ENCODE results near the gene RTN4R. TPM values are rescaled to one million over a fixed set of nuclear protein-coding genes. Genes with fewer than 3 reads are reported as not detected.
"Not testable (repeated sequence)": the region's sequence is repeated elsewhere in the genome, so short reads cannot be mapped to it uniquely, and the experiment has no call there.

Gene RTN4R
- total and polyA plus RNA-seq, 2 donors (not counting 1 experiment from before 2014, with no cell fraction given) = 0.99 to 2.0 TPM

DNA sequence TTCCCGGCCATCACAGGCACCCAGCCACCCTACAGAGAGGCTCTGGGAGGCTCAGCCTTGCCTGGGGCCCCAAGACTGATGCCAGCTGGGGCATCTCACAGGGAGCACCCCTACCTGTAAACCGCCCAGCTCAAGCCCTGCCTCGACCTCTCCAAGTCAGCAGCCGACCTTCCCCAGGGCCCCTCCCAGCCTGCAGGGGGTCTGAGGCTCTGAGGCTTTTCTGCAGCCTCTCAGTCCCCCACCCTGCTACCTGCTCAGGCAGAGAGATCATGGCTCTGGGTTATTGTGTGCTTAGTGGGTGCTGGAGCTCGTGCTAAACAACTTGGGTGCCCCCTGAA is 23.1 kb upstream of the RTN4R start:
- Histone ChIP-seq H3K4me2 (ENCODE audit: extremely low read depth, insufficient read depth, low read length) (no peak overlapping the region), H3K36me3 (ENCODE audit: control insufficient read depth, insufficient read depth, low read length) (no peaks in the 10 kb centered on the region), H3K27me3 (ENCODE audit: control insufficient read depth, insufficient read depth, low read length) (peaks cover 14% of the 10 kb centered on the region), H3K9me3 (ENCODE audit: control insufficient read depth, insufficient read depth, low read depth, low read length) (no peaks in the 10 kb centered on the region), H3K9ac (ENCODE audit: insufficient read depth, low read length) (no peak overlapping the region), H3K27ac (ENCODE audit: insufficient read depth, low read length) (no peak overlapping the region), H2AFZ (ENCODE audit: low read length) (no peak overlapping the region), H4K20me1 (ENCODE audit: control insufficient read depth, extremely low read depth, insufficient read depth, low read length) (no peaks in the 10 kb centered on the region), H3K4me3 (replicated peaks in 1 of 4; ENCODE audit: control extremely low read depth in 1 of 4, insufficient read depth in 1 of 4, low read depth in 3 of 4, low read length in 4 of 4) (no peak overlapping the region), H3K79me2 (ENCODE audit: control insufficient read depth, insufficient read depth, low read length) (no peaks in the 10 kb centered on the region), H3K4me1 (ENCODE audit: control insufficient read depth, extremely low read depth, insufficient read depth, low read length) (no peaks in the 10 kb centered on the region)
- no peak for DNase-seq (ENCODE audit: low read depth in 2 of 2)
- TF ChIP-seq EZH2 (IDR thresholded peaks at IDR 0.05; ENCODE audit: low read length, missing control alignments) = no peak
- TF ChIP-seq, protein P1, sequence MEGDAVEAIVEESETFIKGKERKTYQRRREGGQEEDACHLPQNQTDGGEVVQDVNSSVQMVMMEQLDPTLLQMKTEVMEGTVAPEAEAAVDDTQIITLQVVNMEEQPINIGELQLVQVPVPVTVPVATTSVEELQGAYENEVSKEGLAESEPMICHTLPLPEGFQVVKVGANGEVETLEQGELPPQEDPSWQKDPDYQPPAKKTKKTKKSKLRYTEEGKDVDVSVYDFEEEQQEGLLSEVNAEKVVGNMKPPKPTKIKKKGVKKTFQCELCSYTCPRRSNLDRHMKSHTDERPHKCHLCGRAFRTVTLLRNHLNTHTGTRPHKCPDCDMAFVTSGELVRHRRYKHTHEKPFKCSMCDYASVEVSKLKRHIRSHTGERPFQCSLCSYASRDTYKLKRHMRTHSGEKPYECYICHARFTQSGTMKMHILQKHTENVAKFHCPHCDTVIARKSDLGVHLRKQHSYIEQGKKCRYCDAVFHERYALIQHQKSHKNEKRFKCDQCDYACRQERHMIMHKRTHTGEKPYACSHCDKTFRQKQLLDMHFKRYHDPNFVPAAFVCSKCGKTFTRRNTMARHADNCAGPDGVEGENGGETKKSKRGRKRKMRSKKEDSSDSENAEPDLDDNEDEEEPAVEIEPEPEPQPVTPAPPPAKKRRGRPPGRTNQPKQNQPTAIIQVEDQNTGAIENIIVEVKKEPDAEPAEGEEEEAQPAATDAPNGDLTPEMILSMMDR (conservative IDR thresholded peaks at IDR 0.05 in 1 of 2, IDR thresholded peaks at IDR 0.05 in 1 of 2; ENCODE audit: low read depth in 1 of 2, low read length in 2 of 2) = no peak

DNA sequence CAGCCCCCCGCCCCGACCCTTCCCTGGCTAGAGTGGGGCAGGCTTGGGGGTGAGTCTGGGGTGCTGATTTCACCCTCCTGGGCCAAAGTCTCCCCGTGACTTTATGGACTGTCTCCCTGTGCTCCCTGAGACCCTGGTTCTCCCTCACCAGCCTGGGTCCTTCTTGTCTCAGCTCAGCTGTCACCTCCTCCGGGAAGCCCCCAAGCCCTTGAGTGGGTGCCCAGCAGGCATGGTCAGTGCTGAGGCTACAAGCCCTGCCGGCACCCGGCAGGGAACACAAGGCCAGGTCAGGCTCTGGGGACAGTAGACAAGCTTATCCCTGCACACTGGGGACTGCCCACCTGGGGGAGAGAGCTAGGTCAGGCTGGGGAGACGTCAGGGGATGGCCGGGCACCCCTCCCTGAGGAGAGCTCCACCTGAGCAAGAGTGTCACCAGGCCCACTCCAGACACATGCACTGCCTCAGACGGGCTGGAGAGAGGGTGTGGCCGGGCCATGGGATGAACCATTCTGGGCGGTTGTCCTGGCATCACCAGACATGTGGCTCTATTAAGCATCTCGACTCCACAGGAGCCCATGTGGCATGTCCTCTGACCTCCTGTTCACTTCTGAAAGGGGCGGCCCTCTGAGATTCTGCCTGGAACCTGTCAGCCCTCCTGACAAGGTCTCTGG is 22.6 kb upstream of the RTN4R start:
- H3K27ac ChIP-seq (ENCODE audit: insufficient read depth, low read length) = no peak overlapping the region
- TF ChIP-seq EZH2 (IDR thresholded peaks at IDR 0.05; ENCODE audit: low read length, missing control alignments) = no peak
- TF ChIP-seq, protein P1 (conservative IDR thresholded peaks at IDR 0.05 in 1 of 2, IDR thresholded peaks at IDR 0.05 in 1 of 2; ENCODE audit: low read depth in 1 of 2, low read length in 2 of 2) = no peak
- no peak for DNase-seq (ENCODE audit: low read depth in 2 of 2)
- no peaks in the 10 kb centered on the region for H4K20me1 ChIP-seq (ENCODE audit: control insufficient read depth, extremely low read depth, insufficient read depth, low read length)
- no peak overlapping the region for H3K4me2 ChIP-seq (ENCODE audit: extremely low read depth, insufficient read depth, low read length)
- H3K36me3 ChIP-seq (ENCODE audit: control insufficient read depth, insufficient read depth, low read length) = no peaks in the 10 kb centered on the region
- no peak overlapping the region for H3K9ac ChIP-seq (ENCODE audit: insufficient read depth, low read length)
- no peak overlapping the region for H3K4me3 ChIP-seq (replicated peaks in 1 of 4; ENCODE audit: control extremely low read depth in 1 of 4, insufficient read depth in 1 of 4, low read depth in 3 of 4, low read length in 4 of 4)
- no peak overlapping the region for H2AFZ ChIP-seq (ENCODE audit: low read length)
- no peaks in the 10 kb centered on the region for H3K9me3 ChIP-seq (ENCODE audit: control insufficient read depth, insufficient read depth, low read depth, low read length)
- no peaks in the 10 kb centered on the region for H3K79me2 ChIP-seq (ENCODE audit: control insufficient read depth, insufficient read depth, low read length)
- no peaks in the 10 kb centered on the region for H3K4me1 ChIP-seq (ENCODE audit: control insufficient read depth, extremely low read depth, insufficient read depth, low read length)
- peaks cover 14% of the 10 kb centered on the region for H3K27me3 ChIP-seq (ENCODE audit: control insufficient read depth, insufficient read depth, low read length)

DNA sequence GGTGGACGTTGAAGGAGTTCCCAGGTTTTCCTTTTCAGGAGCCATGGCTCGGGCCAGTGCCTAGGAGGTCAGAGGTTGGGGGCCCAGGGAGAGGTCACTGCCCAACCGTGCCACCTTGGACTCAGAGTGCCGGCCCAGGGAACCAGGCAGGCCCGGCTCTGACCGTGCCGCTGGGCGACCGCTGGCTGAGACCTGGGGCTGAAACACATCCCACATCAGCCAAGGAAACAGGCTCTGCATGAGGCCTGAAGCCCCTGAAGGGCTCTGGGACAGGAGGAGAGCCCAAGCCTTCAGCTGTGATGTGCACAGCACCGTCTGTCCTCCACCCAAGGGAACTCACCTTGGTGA is 21.9 kb upstream of the RTN4R start:
- Histone ChIP-seq H3K36me3 (ENCODE audit: control insufficient read depth, insufficient read depth, low read length) (no peaks in the 10 kb centered on the region), H3K79me2 (ENCODE audit: control insufficient read depth, insufficient read depth, low read length) (no peaks in the 10 kb centered on the region), H3K4me1 (ENCODE audit: control insufficient read depth, extremely low read depth, insufficient read depth, low read length) (no peaks in the 10 kb centered on the region), H3K27ac (ENCODE audit: insufficient read depth, low read length) (no peak overlapping the region), H3K4me3 (replicated peaks in 1 of 4; ENCODE audit: control extremely low read depth in 1 of 4, insufficient read depth in 1 of 4, low read depth in 3 of 4, low read length in 4 of 4) (no peak overlapping the region), H3K9me3 (ENCODE audit: control insufficient read depth, insufficient read depth, low read depth, low read length) (no peaks in the 10 kb centered on the region), H3K4me2 (ENCODE audit: extremely low read depth, insufficient read depth, low read length) (no peak overlapping the region), H3K9ac (ENCODE audit: insufficient read depth, low read length) (no peak overlapping the region), H3K27me3 (ENCODE audit: control insufficient read depth, insufficient read depth, low read length) (peaks cover 13% of the 10 kb centered on the region), H4K20me1 (ENCODE audit: control insufficient read depth, extremely low read depth, insufficient read depth, low read length) (no peaks in the 10 kb centered on the region), H2AFZ (ENCODE audit: low read length) (no peak overlapping the region)
- DNase-seq (ENCODE audit: low read depth in 2 of 2) = no peak
- TF ChIP-seq EZH2 (IDR thresholded peaks at IDR 0.05; ENCODE audit: low read length, missing control alignments) = no peak
- TF ChIP-seq, protein P1 (conservative IDR thresholded peaks at IDR 0.05 in 1 of 2, IDR thresholded peaks at IDR 0.05 in 1 of 2; ENCODE audit: low read depth in 1 of 2, low read length in 2 of 2) = no peak

DNA sequence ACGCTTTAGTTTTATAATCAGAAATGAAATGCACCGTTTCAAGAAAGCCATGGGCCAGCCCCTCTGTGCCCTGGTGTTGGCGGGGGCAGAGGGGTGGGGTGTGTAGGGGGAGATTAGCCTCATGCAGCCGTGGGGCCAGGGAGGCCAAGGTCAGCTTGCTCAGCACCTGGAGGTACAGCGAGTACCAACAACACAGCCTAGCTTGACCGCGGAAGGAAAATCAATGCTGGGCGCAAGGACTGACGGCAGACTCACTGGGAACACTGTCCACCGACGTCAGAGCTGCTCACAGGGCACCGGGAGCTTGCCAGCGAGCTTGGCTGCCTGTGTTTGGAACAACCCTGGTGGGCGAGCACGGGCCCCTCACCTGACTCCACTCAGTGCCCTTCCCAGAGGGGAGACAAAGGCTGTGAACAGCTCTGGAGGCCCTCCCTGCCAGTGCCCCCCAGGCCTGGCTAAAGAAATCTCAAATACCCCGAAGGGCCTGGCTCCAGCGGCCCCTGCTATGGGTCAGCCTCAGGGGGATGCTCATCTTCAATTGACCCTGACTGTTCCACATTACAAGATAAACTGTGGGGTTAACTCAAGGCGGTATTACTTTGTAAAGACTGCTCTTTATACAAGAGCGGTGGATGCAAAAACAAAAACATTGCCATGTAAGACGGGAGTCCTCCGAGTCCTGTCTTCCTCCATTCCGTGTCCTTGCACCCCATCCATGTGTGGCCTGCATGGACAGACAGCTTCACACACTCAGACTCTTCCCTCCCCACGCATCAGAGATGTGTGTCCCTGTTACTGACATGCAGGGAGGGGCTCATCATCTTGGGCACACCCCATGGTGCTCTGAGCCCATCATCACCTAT is 21.3 kb upstream of the RTN4R start:
- not testable (repeated sequence) for H3K79me2 ChIP-seq (ENCODE audit: control insufficient read depth, insufficient read depth, low read length); H3K36me3 ChIP-seq (ENCODE audit: control insufficient read depth, insufficient read depth, low read length); H2AFZ ChIP-seq (ENCODE audit: low read length); H3K4me3 ChIP-seq (replicated peaks in 1 of 4; ENCODE audit: control extremely low read depth in 1 of 4, insufficient read depth in 1 of 4, low read depth in 3 of 4, low read length in 4 of 4); DNase-seq (ENCODE audit: low read depth in 2 of 2); H3K9me3 ChIP-seq (ENCODE audit: control insufficient read depth, insufficient read depth, low read depth, low read length); H4K20me1 ChIP-seq (ENCODE audit: control insufficient read depth, extremely low read depth, insufficient read depth, low read length); H3K27me3 ChIP-seq (ENCODE audit: control insufficient read depth, insufficient read depth, low read length); H3K4me2 ChIP-seq (ENCODE audit: extremely low read depth, insufficient read depth, low read length); H3K27ac ChIP-seq (ENCODE audit: insufficient read depth, low read length); H3K4me1 ChIP-seq (ENCODE audit: control insufficient read depth, extremely low read depth, insufficient read depth, low read length); H3K9ac ChIP-seq (ENCODE audit: insufficient read depth, low read length)

All from fibroblast of lung (primary cell).